ENCODE data around the gene TLE4. TPM values are rescaled to one million over a fixed set of nuclear protein-coding genes. Genes with fewer than 3 reads are reported as not detected.

Gene TLE4
- total RNA-seq, 2 experiments from 2014 or later, result 125 to 136 TPM

- Mint-ChIP-seq H3K9me3 (no peaks in the 10 kb centered on the region), H3K4me3 (no peak overlapping the region), H3K27ac (no peak overlapping the region), H3K4me1 (ENCODE audit: low read depth) (no peaks in the 10 kb centered on the region), H3K27me3 (no peaks in the 10 kb centered on the region), H3K36me3 (ENCODE audit: low read depth) (peaks cover 75% of the 10 kb centered on the region)
- intact Hi-C loops (cut with DNase I, micrococcal nuclease), result loop anchor here in 1 of 2 experiments (5.0 kb wide), 2 partner anchors 138 to 1598 kb away; partner anchors contain the start of gene TLE4
- Histone ChIP-seq H3K9me3 (ENCODE audit: control insufficient read depth in 1 of 2, insufficient read depth in 1 of 2, low read length in 2 of 2) (no peaks in the 10 kb centered on the region), H3K27me3 (ENCODE audit: control insufficient read depth in 1 of 2, insufficient read depth in 2 of 2, low read length in 2 of 2) (no peaks in the 10 kb centered on the region), H3K27ac (ENCODE audit: low read depth in 1 of 2, low read length in 2 of 2) (no peak overlapping the region), H3K4me1 (ENCODE audit: insufficient read depth, low read length) (no peaks in the 10 kb centered on the region), H3K36me3 (ENCODE audit: insufficient read depth, low read length) (peaks cover 74% of the 10 kb centered on the region), H3K4me3 (ENCODE audit: low read length) (no peak overlapping the region)
- POLR2A ChIA-PET, result no interaction called here
- ATAC-seq (ENCODE audit: poor library complexity) (no peak), DNase-seq (no peak)
- CTCF ChIA-PET, result no interaction called here
- TF ChIP-seq CTCF (IDR thresholded peaks at IDR 0.05), result no peak
Observed at GRCh38 chr9:79709743-79710674, 138.2 kb downstream of the TLE4 start.

GRCh38 chr9:79711874-79712273 is 140.1 kb downstream of the TLE4 start:
- no peak for DNase-seq
- H3K27ac ChIP-seq (ENCODE audit: low read depth in 1 of 2, low read length in 2 of 2), result no peak overlapping the region
- TF ChIP-seq CTCF (IDR thresholded peaks at IDR 0.05), result no peak
- H3K27me3 Mint-ChIP-seq, result no peaks in the 10 kb centered on the region
- no peaks in the 10 kb centered on the region for H3K4me1 Mint-ChIP-seq (ENCODE audit: low read depth)
- H3K36me3 Mint-ChIP-seq (ENCODE audit: low read depth), result peaks cover 56% of the 10 kb centered on the region
- ChIA-PET CTCF (no interaction called here), POLR2A (no interaction called here)
- no peak overlapping the region for H3K4me3 ChIP-seq (ENCODE audit: low read length)
- no peak overlapping the region for H3K27ac Mint-ChIP-seq
- H3K27me3 ChIP-seq (ENCODE audit: control insufficient read depth in 1 of 2, insufficient read depth in 2 of 2, low read length in 2 of 2), result no peaks in the 10 kb centered on the region
- intact Hi-C loops (cut with DNase I, micrococcal nuclease), result loop anchor here in 1 of 2 experiments (5.0 kb wide), 1 partner anchor 1600 kb away; no protein-coding TSS in a partner anchor
- no peaks in the 10 kb centered on the region for H3K9me3 Mint-ChIP-seq
- no peaks in the 10 kb centered on the region for H3K4me1 ChIP-seq (ENCODE audit: insufficient read depth, low read length)
- H3K9me3 ChIP-seq (ENCODE audit: control insufficient read depth in 1 of 2, insufficient read depth in 1 of 2, low read length in 2 of 2), result no peaks in the 10 kb centered on the region
- no peak for ATAC-seq (ENCODE audit: poor library complexity)
- H3K4me3 Mint-ChIP-seq, result no peak overlapping the region
- peaks cover 69% of the 10 kb centered on the region for H3K36me3 ChIP-seq (ENCODE audit: insufficient read depth, low read length)

- ChIA-PET CTCF (no interaction called here), POLR2A (interaction anchor here (0.9 kb wide), 1 partner anchor 147 kb away, joined by 3 read pairs; no protein-coding TSS in a partner anchor)
- no peaks in the 10 kb centered on the region for H3K36me3 Mint-ChIP-seq (ENCODE audit: low read depth)
- DNase-seq (no peak), ATAC-seq (ENCODE audit: poor library complexity) (no peak)
- H3K4me3 ChIP-seq (ENCODE audit: low read length), result no peak overlapping the region
- TF ChIP-seq CTCF (IDR thresholded peaks at IDR 0.05), result no peak
- H3K27me3 Mint-ChIP-seq, result no peaks in the 10 kb centered on the region
- no peaks in the 10 kb centered on the region for H3K9me3 Mint-ChIP-seq
- no peaks in the 10 kb centered on the region for H3K4me1 Mint-ChIP-seq (ENCODE audit: low read depth)
- no peak overlapping the region for H3K27ac ChIP-seq (ENCODE audit: low read depth in 1 of 2, low read length in 2 of 2)
- intact Hi-C loops (cut with DNase I, micrococcal nuclease), result no loop called here
- no peak overlapping the region for H3K27ac Mint-ChIP-seq
- H3K36me3 ChIP-seq (ENCODE audit: insufficient read depth, low read length), result peaks cover 89% of the 10 kb centered on the region
- H3K9me3 ChIP-seq (ENCODE audit: control insufficient read depth in 1 of 2, insufficient read depth in 1 of 2, low read length in 2 of 2), result no peaks in the 10 kb centered on the region
- no peak overlapping the region for H3K4me3 Mint-ChIP-seq
- H3K4me1 ChIP-seq (ENCODE audit: insufficient read depth, low read length), result no peaks in the 10 kb centered on the region
- no peaks in the 10 kb centered on the region for H3K27me3 ChIP-seq (ENCODE audit: control insufficient read depth in 1 of 2, insufficient read depth in 2 of 2, low read length in 2 of 2)
Observed at GRCh38 chr9:79719021-79719420, 147.3 kb downstream of the TLE4 start.

Data from CD4-positive, alpha-beta T cell (primary cell).